Superior temporal gyrus (tissue), 1 donor: ENCODE results near the gene HOXB1.

Source experiments
- DNase-seq: peaks from one replicate; pipeline ENCODE4 v3.0.0-alpha.2; 2016; ENCODE audit errors: extremely low spot score

Gene HOXB1

GRCh38 chr17:48554412-48555257, 23.8 kb upstream of the HOXB1 start:
- DNase-seq: no peak

- DNase-seq: no peak
Measured at GRCh38 chr17:48553826-48554225, 23.0 kb upstream of the HOXB1 start.

GRCh38 chr17:48553190-48553547, 22.4 kb upstream of the HOXB1 start:
- DNase-seq: no peak

GRCh38 chr17:48552466-48553189, 21.8 kb upstream of the HOXB1 start:
- no peak for DNase-seq

GRCh38 chr17:48551596-48552465, 21.0 kb upstream of the HOXB1 start:
- DNase-seq: no peak

GRCh38 chr17:48551214-48551555, 20.4 kb upstream of the HOXB1 start:
- DNase-seq: no peak

- DNase-seq: no peak
Measured at GRCh38 chr17:48550502-48551213, 19.8 kb upstream of the HOXB1 start.

GRCh38 chr17:48549914-48550501, 19.2 kb upstream of the HOXB1 start:
- no peak for DNase-seq

GRCh38 chr17:48549281-48549630, 18.4 kb upstream of the HOXB1 start:
- DNase-seq: no peak

GRCh38 chr17:48548523-48549280, 17.9 kb upstream of the HOXB1 start:
- DNase-seq: no peak

- no peak for DNase-seq
Measured at GRCh38 chr17:48547808-48548522, 17.2 kb upstream of the HOXB1 start.

- DNase-seq: no peak
Measured at GRCh38 chr17:48546924-48547807, 16.4 kb upstream of the HOXB1 start.

GRCh38 chr17:48546137-48546923, 15.5 kb upstream of the HOXB1 start:
- DNase-seq: no peak

- DNase-seq: no peak
Measured at GRCh38 chr17:48545539-48545938, 14.7 kb upstream of the HOXB1 start.

- DNase-seq: no peak
Measured at GRCh38 chr17:48545022-48545375, 14.2 kb upstream of the HOXB1 start, which contains the start of gene HOXB2. Gene HOXB2 (minus strand): TSS chr17:48545109. CDS start chr17:48544911, 198 bp downstream.

- no peak for DNase-seq
Measured at GRCh38 chr17:48544349-48545021, 13.7 kb upstream of the HOXB1 start.

GRCh38 chr17:48543854-48544348, 13.1 kb upstream of the HOXB1 start:
- DNase-seq: no peak
